Subcutaneous abdominal adipose tissue (tissue), 5 donors: ENCODE data around the gene UVSSA.
"Not testable (repeated sequence)": the region's sequence is repeated elsewhere in the genome, so short reads cannot be mapped to it uniquely, and the experiment has no call there.

ENCODE experiments used
- H3K27ac ChIP-seq: one replicate; pipeline ENCODE4 v1.7.0; 2013; ENCODE audit warnings: low read depth, mild to moderate bottlenecking, inconsistent platforms, low read length, moderate library complexity
- H3K27me3 ChIP-seq, 5 donors: one replicate each; pipeline ENCODE4 v1.7.0; 2013; ENCODE audit warnings: low read length in 5 of 5, inconsistent platforms in 1 of 5; ENCODE audit not compliant: control insufficient read depth in 5 of 5, insufficient read depth in 4 of 5
- H3K36me3 ChIP-seq, 5 donors: one replicate each; pipeline ENCODE4 v1.7.0; 2013; ENCODE audit warnings: low read length in 5 of 5; ENCODE audit not compliant: control insufficient read depth in 5 of 5, insufficient read depth in 5 of 5
- H3K4me1 ChIP-seq, 5 donors: one replicate each; pipeline ENCODE4 v1.7.0; 2013; ENCODE audit warnings: low read length in 5 of 5, mild to moderate bottlenecking in 3 of 5, moderate library complexity in 1 of 5; ENCODE audit not compliant: control insufficient read depth in 5 of 5, insufficient read depth in 5 of 5
- H3K4me3 ChIP-seq, 5 donors: one replicate each; pipeline ENCODE4 v1.7.0; 2013; ENCODE audit warnings: low read length in 5 of 5, low read depth in 1 of 5
- H3K9ac ChIP-seq, 5 donors: one replicate each; pipeline ENCODE4 v1.7.0; 2013; ENCODE audit warnings: low read length in 5 of 5, mild to moderate bottlenecking in 4 of 5, moderate library complexity in 3 of 5
- H3K9me3 ChIP-seq, 5 donors: one replicate each; pipeline ENCODE4 v1.7.0; 2013; ENCODE audit warnings: low read length in 5 of 5; ENCODE audit not compliant: control insufficient read depth in 5 of 5
- donor health status: healthy.
- donor health status: healthy.
- donor health status: healthy.
- donor health status: healthy.
- donor health status: healthy.

The UVSSA gene

GRCh38 chr4:1332686-1333085, 14.3 kb upstream of the UVSSA start:
- H3K4me3 ChIP-seq, result no peak overlapping the region
- H3K9me3 ChIP-seq, result peaks cover 0 to 9% (median 8%) of the 10 kb centered on the region in 5 donors
- H3K9ac ChIP-seq, result no peak overlapping the region
- no peaks in the 10 kb centered on the region for H3K27me3 ChIP-seq
- H3K27ac ChIP-seq, result no peak overlapping the region
- peaks cover 0 to 14% (median 2%) of the 10 kb centered on the region in 5 donors for H3K4me1 ChIP-seq
- H3K36me3 ChIP-seq, result peaks cover 0 to 77% (median 69%) of the 10 kb centered on the region in 5 donors

- H3K27me3 ChIP-seq, result no peaks in the 10 kb centered on the region
- no peak overlapping the region for H3K27ac ChIP-seq
- H3K9ac ChIP-seq, result no peak overlapping the region
- peaks cover 0 to 77% (median 69%) of the 10 kb centered on the region in 5 donors for H3K36me3 ChIP-seq
- peaks cover 0 to 9% (median 8%) of the 10 kb centered on the region in 5 donors for H3K9me3 ChIP-seq
- H3K4me3 ChIP-seq, result no peak overlapping the region
- peaks cover 0 to 14% (median 2%) of the 10 kb centered on the region in 5 donors for H3K4me1 ChIP-seq
These were observed 13.8 kb upstream of the UVSSA start for GRCh38 chr4:1333256-1333655.

GRCh38 chr4:1333851-1334578, 13.0 kb upstream of the UVSSA start:
- H3K36me3 ChIP-seq, result peaks cover 0 to 77% (median 69%) of the 10 kb centered on the region in 5 donors

GRCh38 chr4:1334579-1334895, 12.5 kb upstream of the UVSSA start:
- Histone ChIP-seq H3K27me3 (no peaks in the 10 kb centered on the region), H3K27ac (no peak overlapping the region)

More at GRCh38 chr4:1333851-1334578, 13.0 kb upstream of the UVSSA start:
- H3K27me3 ChIP-seq, H3K9me3 ChIP-seq, H3K27ac ChIP-seq, H3K4me3 ChIP-seq: not testable (repeated sequence)
- Histone ChIP-seq H3K4me1 (peaks cover 0 to 14% (median 2%) of the 10 kb centered on the region in 5 donors), H3K9ac (peak overlapping the region in 1 of 5 donors; percentile 23)

GRCh38 chr4:1335193-1335883, 11.7 kb upstream of the UVSSA start:
- not testable (repeated sequence) for H3K27ac ChIP-seq, H3K9ac ChIP-seq, H3K4me3 ChIP-seq, H3K27me3 ChIP-seq, H3K9me3 ChIP-seq
- Histone ChIP-seq H3K36me3 (peaks cover 0 to 79% (median 71%) of the 10 kb centered on the region in 5 donors), H3K4me1 (peaks cover 0 to 14% (median 2%) of the 10 kb centered on the region in 5 donors)

More at GRCh38 chr4:1334579-1334895, 12.5 kb upstream of the UVSSA start:
- H3K4me1 ChIP-seq, result peaks cover 0 to 14% (median 2%) of the 10 kb centered on the region in 5 donors
- peaks cover 0 to 77% (median 69%) of the 10 kb centered on the region in 5 donors for H3K36me3 ChIP-seq
- H3K9me3 ChIP-seq, result peaks cover 0 to 9% (median 8%) of the 10 kb centered on the region in 5 donors
- H3K9ac ChIP-seq, result peak overlapping the region in 1 of 5 donors; percentile 23
- no peak overlapping the region for H3K4me3 ChIP-seq

GRCh38 chr4:1336088-1336491, 10.9 kb upstream of the UVSSA start:
- H3K4me3 ChIP-seq, result no peak overlapping the region
- no peak overlapping the region for H3K27ac ChIP-seq
- no peaks in the 10 kb centered on the region for H3K27me3 ChIP-seq
- peaks cover 0 to 14% (median 2%) of the 10 kb centered on the region in 5 donors for H3K4me1 ChIP-seq
- H3K36me3 ChIP-seq, result peaks cover 0 to 80% (median 72%) of the 10 kb centered on the region in 5 donors
- H3K9me3 ChIP-seq, result peaks cover 0 to 9% (median 8%) of the 10 kb centered on the region in 5 donors
- H3K9ac ChIP-seq, result no peak overlapping the region

GRCh38 chr4:1337376-1337831, 9.6 kb upstream of the UVSSA start:
- Histone ChIP-seq H3K36me3 (peaks cover 0 to 80% (median 74%) of the 10 kb centered on the region in 5 donors), H3K9me3 (peaks cover 0 to 9% (median 8%) of the 10 kb centered on the region in 5 donors), H3K27ac (no peak overlapping the region), H3K9ac (no peak overlapping the region), H3K4me3 (no peak overlapping the region), H3K27me3 (no peaks in the 10 kb centered on the region), H3K4me1 (peaks cover 0 to 14% (median 2%) of the 10 kb centered on the region in 5 donors)

- H3K9me3 ChIP-seq, result peaks cover 0 to 9% (median 8%) of the 10 kb centered on the region in 5 donors
- no peak overlapping the region for H3K9ac ChIP-seq
- H3K27ac ChIP-seq, result no peak overlapping the region
- H3K27me3 ChIP-seq, result no peaks in the 10 kb centered on the region
- peaks cover 0 to 9% (median 0%) of the 10 kb centered on the region in 5 donors for H3K4me1 ChIP-seq
- H3K4me3 ChIP-seq, result no peak overlapping the region
- H3K36me3 ChIP-seq, result peaks cover 0 to 72% (median 66%) of the 10 kb centered on the region in 5 donors
These were observed 8.9 kb upstream of the UVSSA start for GRCh38 chr4:1337951-1338751.

GRCh38 chr4:1338752-1339414, 8.1 kb upstream of the UVSSA start:
- peaks cover 0 to 70% (median 64%) of the 10 kb centered on the region in 5 donors for H3K36me3 ChIP-seq

More at GRCh38 chr4:1338752-1339414, 8.1 kb upstream of the UVSSA start:
- no peaks in the 10 kb centered on the region for H3K27me3 ChIP-seq
- H3K9ac ChIP-seq, result no peak overlapping the region
- H3K4me1 ChIP-seq, result peaks cover 0 to 9% (median 0%) of the 10 kb centered on the region in 5 donors
- H3K4me3 ChIP-seq, result no peak overlapping the region
- peaks cover 0 to 9% (median 8%) of the 10 kb centered on the region in 5 donors for H3K9me3 ChIP-seq
- no peak overlapping the region for H3K27ac ChIP-seq
